Fibroblast of peridontal ligament (primary cell): ENCODE data around the gene TMEM92.

Experiments used
- DNase-seq: peaks from one replicate; pipeline ENCODE4 v3.0.0-alpha.2; 2010; ENCODE audit errors: extremely low read depth

The TMEM92 gene

GRCh38 chr17:50274142-50274896 lies at the start of gene TMEM92:
TSS of gene TMEM92 (plus strand) at chr17:50274466. CDS start at chr17:50274502, 36 bp downstream.
- no peak for DNase-seq

DNA sequence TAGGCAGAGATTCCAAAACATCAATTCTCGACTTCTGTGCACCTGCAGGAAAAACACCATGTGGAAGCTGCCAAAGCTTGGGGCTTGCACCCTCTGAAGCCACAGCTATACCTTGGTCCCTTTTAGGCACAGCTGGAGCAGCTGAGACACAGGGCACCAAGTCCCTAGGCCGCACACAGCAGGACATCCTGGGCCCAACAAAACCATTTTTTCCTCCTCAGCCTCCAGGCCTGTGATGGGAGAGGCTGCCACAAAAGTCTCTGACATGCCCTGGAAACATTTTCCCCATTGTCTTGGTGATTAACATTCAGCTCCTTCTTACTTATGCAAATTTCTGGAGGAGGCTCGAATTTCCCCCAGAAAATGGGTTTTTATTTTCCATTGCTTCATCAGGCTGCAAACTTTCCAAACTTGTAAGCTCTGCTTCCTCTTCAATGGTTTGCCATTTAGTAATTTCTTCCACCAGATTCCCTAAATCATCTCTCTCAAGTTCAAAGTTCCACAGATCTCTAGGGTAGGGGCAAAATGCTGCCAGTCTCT lies 48.5 kb upstream of the TMEM92 start:
- DNase-seq, result no peak

DNA sequence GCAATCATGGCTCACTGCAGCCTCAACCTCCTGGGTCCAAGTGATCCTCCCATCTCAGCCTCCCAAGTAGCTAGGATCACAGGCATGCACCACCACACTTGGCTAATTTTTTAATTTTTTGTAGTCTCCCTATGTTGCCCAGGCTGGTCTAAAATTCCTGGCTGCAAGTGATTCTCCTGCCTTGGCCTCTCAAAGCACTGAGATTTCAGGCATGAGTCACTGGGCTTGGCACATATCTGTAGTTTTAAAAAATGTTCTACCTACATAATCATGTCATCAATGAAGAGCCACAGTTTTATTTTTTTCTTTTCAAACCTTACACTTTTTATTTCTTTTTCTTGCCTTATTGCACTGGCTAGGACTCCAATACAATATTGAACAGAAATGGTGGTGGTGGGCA lies 39.7 kb upstream of the TMEM92 start:
- DNase-seq, result no peak

GRCh38 chr17:50237901-50238300 lies 36.4 kb upstream of the TMEM92 start:
- no peak for DNase-seq

GRCh38 chr17:50238601-50239280 lies 35.5 kb upstream of the TMEM92 start:
- DNase-seq, result peak; percentile 51

GRCh38 chr17:50239937-50240336 lies 34.3 kb upstream of the TMEM92 start:
- DNase-seq, result no peak

- DNase-seq, result peak; percentile 81
These were observed 33.4 kb upstream of the TMEM92 start for GRCh38 chr17:50240851-50241250.

DNA sequence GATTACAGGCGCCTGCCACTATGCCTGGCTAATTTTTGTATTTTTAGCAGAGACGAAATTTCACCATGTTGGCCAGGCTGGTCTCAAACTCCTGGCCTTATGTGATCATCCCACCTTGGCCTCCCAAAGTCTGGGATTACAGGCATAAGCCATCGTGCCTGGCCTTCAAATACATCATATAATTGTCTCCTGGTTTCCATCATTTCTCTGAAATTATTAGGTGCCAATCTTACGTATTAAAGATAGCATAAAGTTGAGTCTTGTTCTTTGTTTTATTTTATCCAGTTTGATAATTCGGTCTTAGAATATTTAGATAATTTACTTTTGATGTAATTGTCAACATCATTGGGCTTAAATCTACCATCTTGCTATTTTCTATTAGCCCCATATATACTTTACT lies 32.8 kb upstream of the TMEM92 start:
- no peak for DNase-seq

DNA sequence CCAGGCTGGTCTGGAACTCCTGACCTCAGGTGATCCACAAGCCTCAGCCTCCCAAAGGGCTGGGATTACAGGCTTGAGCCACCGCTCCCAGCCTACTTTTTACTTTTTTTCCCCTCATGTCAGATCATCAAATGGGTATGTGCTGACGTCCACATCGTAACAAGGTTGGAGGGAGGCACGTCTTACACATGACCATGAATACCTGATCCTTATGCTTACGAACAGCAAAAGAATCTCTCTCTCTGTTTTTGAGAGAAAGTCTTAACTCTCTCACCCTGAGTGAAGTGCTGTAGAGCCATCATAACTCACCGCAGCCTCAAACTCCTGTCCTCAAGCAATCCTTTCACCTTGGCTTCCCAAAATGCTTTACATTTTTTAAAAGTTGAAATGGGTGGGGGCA lies 29.5 kb upstream of the TMEM92 start:
- no peak for DNase-seq

GRCh38 chr17:50248255-50248654 lies 26.0 kb upstream of the TMEM92 start:
- no peak for DNase-seq

GRCh38 chr17:50252781-50253180 lies 21.5 kb upstream of the TMEM92 start:
- no peak for DNase-seq

- DNase-seq, result no peak
These were observed 18.3 kb upstream of the TMEM92 start for GRCh38 chr17:50255766-50256635.

DNA sequence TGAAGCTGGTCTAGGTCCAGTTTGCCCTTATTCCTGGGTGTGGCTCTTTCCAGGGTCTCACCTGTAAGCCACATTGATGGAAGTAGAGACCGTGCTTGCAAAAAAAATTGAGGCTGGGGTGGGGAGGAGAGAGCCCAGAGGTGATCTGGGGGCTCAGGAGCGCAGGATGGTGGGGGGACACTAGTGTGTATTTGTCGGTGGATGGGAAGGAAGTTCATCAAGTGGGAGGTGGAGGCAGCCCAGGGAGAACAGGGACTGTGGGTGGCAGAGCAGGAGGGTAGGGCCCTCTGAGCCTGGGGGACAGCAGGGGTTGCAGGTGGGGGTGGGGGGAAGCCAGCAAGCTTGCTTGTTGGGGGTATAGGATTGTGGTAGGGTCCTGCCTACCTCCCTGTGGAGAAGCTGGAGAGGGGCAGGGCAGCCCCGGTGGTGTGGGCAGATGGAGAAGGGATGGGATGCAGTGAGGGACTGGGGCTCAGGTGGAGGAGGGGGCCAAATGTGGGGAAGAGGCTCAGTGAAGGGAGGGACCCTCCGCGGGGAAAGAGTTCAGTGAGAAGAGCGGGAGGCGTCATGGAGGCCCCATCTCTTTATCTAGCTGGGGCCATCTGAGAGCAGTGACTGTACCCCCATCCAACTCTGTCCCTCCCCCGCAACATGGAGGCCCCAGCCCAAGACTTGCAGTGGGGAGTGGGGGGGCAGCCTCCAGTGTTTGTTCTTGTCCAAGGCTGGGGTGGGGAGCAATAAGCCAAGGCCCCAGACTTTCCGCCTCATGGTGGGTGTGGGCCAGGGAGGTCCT lies 17.2 kb upstream of the TMEM92 start:
- DNase-seq, result no peak

GRCh38 chr17:50257676-50258224 lies 16.5 kb upstream of the TMEM92 start:
- DNase-seq, result no peak

- DNase-seq, result peak; percentile 87
These were observed 15.4 kb upstream of the TMEM92 start for GRCh38 chr17:50258647-50259476.

DNA sequence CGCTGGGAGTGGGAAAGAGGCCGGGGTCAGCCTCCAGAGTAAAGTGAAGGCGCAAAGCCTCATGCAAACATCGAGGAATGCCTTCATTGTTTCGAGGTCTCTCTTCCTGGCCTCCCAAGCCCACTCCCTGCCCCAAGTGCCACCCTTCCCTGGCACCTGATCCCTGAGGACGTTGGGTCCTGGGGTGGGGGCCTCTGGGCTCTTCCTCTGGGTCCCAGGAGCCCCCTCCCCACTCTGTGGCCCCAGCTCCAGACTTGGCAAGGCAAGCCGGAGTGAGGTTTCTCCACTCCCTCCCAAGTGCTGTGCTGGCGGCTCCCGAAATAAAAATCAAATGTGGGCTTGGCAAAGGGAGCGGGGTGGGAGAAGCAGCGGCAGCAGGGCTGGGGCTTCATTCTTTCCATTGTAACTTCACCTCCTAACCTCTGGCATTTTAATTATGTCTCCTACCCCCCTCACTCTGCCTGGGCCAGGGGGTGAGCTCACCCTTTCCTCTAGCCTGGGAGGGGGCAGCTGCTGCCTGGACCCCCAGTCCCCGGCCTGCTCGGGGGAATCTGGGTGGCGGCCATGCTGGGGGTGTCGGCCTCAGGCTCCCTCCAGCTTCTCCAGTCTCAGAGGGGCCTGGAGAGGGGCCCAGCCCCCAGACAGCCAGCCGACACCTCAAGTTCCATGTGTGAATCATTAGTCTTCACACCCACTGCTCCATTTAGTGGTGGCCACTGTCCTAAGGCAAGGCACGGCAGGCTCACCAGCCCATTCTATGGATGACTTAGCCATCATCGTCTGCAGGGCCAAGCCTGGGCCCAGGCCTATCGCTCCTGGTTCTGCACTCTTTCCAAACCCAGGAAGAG lies 14.6 kb upstream of the TMEM92 start:
- no peak for DNase-seq

DNA sequence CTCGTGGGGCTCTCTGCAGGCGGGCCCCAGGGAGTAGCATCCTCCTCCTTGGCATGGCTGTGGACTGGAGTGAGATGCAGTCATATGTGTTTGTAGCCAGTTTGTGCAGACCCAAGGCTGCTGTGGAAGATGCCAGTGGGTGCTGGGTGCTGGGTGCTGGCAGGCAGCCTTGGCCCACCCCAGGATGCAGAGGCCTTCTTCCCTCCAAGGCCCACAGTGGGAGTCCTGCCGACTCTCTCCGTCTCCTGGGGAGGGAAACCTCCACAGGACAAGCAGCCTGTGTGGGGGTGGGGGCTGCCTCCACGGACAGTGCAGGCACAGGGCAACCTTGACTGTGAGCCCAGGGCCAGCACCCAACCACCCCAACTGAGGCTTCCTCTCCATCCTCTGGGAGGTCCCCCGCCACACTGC lies 13.8 kb upstream of the TMEM92 start:
- no peak for DNase-seq

DNA sequence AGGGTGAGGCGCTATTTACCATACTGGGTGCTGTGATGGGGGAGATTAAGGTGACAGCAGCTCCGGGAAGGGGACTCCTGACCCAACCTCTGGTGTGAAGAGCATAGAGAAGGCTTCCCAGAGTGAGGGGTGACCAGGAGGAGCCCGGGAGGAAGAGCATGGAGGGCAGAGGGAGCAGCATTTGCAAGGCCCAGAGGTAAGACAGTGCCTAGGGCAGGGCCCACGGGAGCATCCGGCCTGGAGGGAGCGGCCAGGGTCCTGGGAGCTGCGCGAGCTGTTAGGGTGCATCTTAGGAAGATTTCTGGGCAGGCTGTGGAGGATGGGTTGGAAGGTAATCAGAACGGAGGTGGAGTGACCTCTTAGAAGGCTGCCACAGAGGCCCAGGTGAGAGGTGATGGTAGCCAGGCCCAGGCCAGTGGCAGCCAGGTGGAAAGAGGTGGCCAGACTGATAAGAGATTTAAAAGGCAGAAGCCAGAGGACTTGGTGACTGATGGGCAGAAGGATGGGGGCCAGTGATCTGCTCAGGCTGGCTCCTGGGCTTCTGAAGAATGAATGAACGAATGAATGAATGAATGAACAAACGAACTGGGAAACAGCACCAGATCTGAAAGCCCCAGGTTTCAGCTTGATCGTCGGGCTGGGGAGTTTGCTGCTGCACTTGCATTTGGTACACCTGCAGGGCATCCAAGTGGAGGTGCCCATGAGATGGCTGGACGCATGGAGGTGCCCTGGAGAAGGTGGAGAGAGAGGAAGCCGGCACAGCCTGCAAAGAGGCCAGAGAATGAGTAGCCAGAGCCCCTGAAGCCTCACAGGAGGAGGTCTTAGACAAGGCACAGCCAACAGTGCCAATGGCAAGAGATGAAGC lies 13.0 kb upstream of the TMEM92 start:
- DNase-seq, result no peak
